ENCODE data around the gene APP.

DNA sequence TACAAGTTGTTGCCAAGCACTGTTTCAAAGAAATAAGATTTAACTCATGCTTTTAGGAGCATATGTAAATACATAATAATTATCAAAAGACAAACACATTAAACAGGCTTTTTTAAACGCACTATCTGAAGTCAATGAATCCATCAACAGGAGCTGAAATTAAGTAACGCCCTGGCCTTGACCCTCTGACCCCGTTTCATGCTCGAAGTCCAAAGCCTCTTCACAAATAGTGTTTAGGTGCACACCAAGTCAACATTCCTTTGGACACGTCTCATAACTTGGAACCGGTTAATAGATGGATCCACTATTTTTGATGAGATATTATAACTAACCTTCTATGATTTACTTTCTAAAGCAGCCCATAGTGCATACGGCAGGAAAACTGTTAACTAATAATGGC, 226.5 kb downstream of the APP start:
- TF ChIP-seq, protein P1, sequence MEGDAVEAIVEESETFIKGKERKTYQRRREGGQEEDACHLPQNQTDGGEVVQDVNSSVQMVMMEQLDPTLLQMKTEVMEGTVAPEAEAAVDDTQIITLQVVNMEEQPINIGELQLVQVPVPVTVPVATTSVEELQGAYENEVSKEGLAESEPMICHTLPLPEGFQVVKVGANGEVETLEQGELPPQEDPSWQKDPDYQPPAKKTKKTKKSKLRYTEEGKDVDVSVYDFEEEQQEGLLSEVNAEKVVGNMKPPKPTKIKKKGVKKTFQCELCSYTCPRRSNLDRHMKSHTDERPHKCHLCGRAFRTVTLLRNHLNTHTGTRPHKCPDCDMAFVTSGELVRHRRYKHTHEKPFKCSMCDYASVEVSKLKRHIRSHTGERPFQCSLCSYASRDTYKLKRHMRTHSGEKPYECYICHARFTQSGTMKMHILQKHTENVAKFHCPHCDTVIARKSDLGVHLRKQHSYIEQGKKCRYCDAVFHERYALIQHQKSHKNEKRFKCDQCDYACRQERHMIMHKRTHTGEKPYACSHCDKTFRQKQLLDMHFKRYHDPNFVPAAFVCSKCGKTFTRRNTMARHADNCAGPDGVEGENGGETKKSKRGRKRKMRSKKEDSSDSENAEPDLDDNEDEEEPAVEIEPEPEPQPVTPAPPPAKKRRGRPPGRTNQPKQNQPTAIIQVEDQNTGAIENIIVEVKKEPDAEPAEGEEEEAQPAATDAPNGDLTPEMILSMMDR (conservative IDR thresholded peaks at IDR 0.05) = no peak
- TF ChIP-seq EZH2 (IDR thresholded peaks at IDR 0.05; ENCODE audit: low read depth) = no peak

Measured in PC-9 (cell line).